ENCODE data around the gene ODF2.
"Not testable (repeated sequence)": the region's sequence is repeated elsewhere in the genome, so short reads cannot be mapped to it uniquely, and the experiment has no call there.

Gene ODF2

GRCh38 chr9:128434340-128434739, 21.5 kb upstream of the ODF2 start:
- H3K4me3 ChIP-seq: no peak overlapping the region
- no peaks in the 10 kb centered on the region for H3K36me3 ChIP-seq (ENCODE audit: insufficient read depth, low read length)
- no peaks in the 10 kb centered on the region for H3K9me3 ChIP-seq (ENCODE audit: low read depth, low read length)
- no peak for DNase-seq (ENCODE audit: low read depth, low spot score)
- TF ChIP-seq FOXP2 (optimal IDR thresholded peaks at IDR 0.05; ENCODE audit: control extremely low read depth, extremely low read length, insufficient read depth) (no peak), EZH2 (IDR thresholded peaks at IDR 0.05) (no peak), POLR2AphosphoS5 (IDR thresholded peaks at IDR 0.05; ENCODE audit: borderline replicate concordance, low read depth, low read length) (no peak)
- H3K9ac ChIP-seq (ENCODE audit: insufficient read length): no peak overlapping the region
- no peak overlapping the region for H3K27ac ChIP-seq

DNA sequence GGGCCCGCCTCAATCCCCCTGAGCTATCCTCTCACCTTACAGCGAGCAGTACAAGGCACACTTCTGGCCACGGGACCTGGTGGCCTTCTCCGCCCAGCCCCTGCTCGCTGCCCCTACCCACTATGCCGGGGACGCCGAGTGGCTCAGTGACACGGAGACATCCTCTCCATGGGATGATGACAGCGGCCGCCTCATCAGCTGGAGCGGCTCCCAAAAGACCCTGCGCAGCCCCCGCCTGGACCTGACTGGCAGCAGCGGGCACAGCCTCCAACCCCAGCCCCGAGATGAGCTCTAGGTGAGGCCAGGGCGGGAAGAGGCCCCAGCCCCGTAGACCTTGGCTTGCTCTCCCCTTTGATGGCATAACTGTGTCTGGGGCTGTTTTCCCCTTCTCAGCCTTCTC, 20.2 kb upstream of the ODF2 start:
- Histone ChIP-seq H3K4me3 (no peak overlapping the region), H3K27ac (no peak overlapping the region), H3K9ac (ENCODE audit: insufficient read length) (no peak overlapping the region), H3K9me3 (ENCODE audit: low read depth, low read length) (no peaks in the 10 kb centered on the region), H3K36me3 (ENCODE audit: insufficient read depth, low read length) (no peaks in the 10 kb centered on the region)
- TF ChIP-seq FOXP2 (optimal IDR thresholded peaks at IDR 0.05; ENCODE audit: control extremely low read depth, extremely low read length, insufficient read depth) (no peak), EZH2 (IDR thresholded peaks at IDR 0.05) (no peak), POLR2AphosphoS5 (IDR thresholded peaks at IDR 0.05; ENCODE audit: borderline replicate concordance, low read depth, low read length) (no peak)
- DNase-seq (ENCODE audit: low read depth, low spot score): no peak

- peak; percentile 26 for DNase-seq (ENCODE audit: low read depth, low spot score)
- Histone ChIP-seq H3K27ac (no peak overlapping the region), H3K9ac (ENCODE audit: insufficient read length) (no peak overlapping the region), H3K4me3 (no peak overlapping the region), H3K36me3 (ENCODE audit: insufficient read depth, low read length) (no peaks in the 10 kb centered on the region), H3K9me3 (ENCODE audit: low read depth, low read length) (no peaks in the 10 kb centered on the region)
- TF ChIP-seq FOXP2 (optimal IDR thresholded peaks at IDR 0.05; ENCODE audit: control extremely low read depth, extremely low read length, insufficient read depth) (no peak), POLR2AphosphoS5 (IDR thresholded peaks at IDR 0.05; ENCODE audit: borderline replicate concordance, low read depth, low read length) (no peak), EZH2 (IDR thresholded peaks at IDR 0.05) (no peak)
These were observed 17.3 kb upstream of the ODF2 start for GRCh38 chr9:128438343-128439109.

- Histone ChIP-seq H3K36me3 (ENCODE audit: insufficient read depth, low read length) (no peaks in the 10 kb centered on the region), H3K9ac (ENCODE audit: insufficient read length) (no peak overlapping the region), H3K9me3 (ENCODE audit: low read depth, low read length) (no peaks in the 10 kb centered on the region), H3K4me3 (no peak overlapping the region), H3K27ac (no peak overlapping the region)
- no peak for DNase-seq (ENCODE audit: low read depth, low spot score)
- no peak for TF ChIP-seq POLR2AphosphoS5 (IDR thresholded peaks at IDR 0.05; ENCODE audit: borderline replicate concordance, low read depth, low read length)
- no peak for TF ChIP-seq EZH2 (IDR thresholded peaks at IDR 0.05)
- no peak for TF ChIP-seq FOXP2 (optimal IDR thresholded peaks at IDR 0.05; ENCODE audit: control extremely low read depth, extremely low read length, insufficient read depth)
These were observed 16.5 kb upstream of the ODF2 start for GRCh38 chr9:128439273-128439672.

DNA sequence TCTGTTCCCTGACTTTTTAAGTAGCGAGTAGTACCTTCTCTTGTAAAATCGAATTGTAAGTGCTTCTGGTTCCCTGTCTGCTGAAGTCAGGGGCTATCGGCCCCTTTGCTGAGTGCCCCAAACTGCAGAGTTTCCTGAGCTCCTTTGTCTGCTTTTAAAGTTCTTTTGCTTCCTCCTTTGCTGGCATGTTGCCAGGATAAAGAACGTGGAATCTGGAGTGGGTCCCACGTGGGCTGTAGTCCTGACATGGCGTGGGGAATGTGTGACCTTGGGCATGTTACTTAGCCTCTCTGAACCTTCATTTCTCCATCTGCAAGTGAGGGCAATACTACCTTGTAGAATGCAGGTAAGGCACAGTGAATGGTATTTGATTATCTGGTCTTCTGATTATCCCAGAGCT, 13.7 kb upstream of the ODF2 start:
- H3K4me3 ChIP-seq: no peak overlapping the region
- no peaks in the 10 kb centered on the region for H3K36me3 ChIP-seq (ENCODE audit: insufficient read depth, low read length)
- H3K9ac ChIP-seq (ENCODE audit: insufficient read length): no peak overlapping the region
- no peaks in the 10 kb centered on the region for H3K9me3 ChIP-seq (ENCODE audit: low read depth, low read length)
- H3K27ac ChIP-seq: no peak overlapping the region
- DNase-seq (ENCODE audit: low read depth, low spot score): no peak
- no peak for TF ChIP-seq EZH2 (IDR thresholded peaks at IDR 0.05)

GRCh38 chr9:128446505-128446904, 9.3 kb upstream of the ODF2 start:
- not testable (repeated sequence) for H3K9me3 ChIP-seq (ENCODE audit: low read depth, low read length); H3K36me3 ChIP-seq (ENCODE audit: insufficient read depth, low read length); DNase-seq (ENCODE audit: low read depth, low spot score); H3K9ac ChIP-seq (ENCODE audit: insufficient read length); H3K27ac ChIP-seq; H3K4me3 ChIP-seq

DNA sequence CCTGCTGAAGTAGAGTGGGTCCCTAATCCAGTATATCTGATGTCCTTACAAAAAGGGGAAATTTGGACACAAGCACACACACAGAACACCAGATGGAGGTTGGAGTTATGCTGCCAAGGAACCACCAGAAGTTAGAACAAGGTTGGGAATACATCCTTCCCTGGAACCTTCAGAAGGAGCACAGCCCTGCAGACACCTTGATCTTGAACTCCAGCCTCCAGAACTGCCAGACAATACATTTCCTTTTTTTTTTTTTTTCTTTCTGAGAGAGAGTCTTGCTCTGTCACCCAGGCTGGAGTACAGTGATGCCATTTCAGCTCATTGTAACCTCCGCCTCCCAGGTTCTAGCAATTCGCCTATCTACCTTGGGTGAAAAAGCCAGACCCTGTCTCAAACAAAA, 7.1 kb upstream of the ODF2 start:
- Histone ChIP-seq H3K36me3 (ENCODE audit: insufficient read depth, low read length) (no peaks in the 10 kb centered on the region), H3K9ac (ENCODE audit: insufficient read length) (no peak overlapping the region), H3K27ac (no peak overlapping the region), H3K9me3 (ENCODE audit: low read depth, low read length) (no peaks in the 10 kb centered on the region), H3K4me3 (no peak overlapping the region)
- DNase-seq (ENCODE audit: low read depth, low spot score): no peak
- TF ChIP-seq FOXP2 (optimal IDR thresholded peaks at IDR 0.05; ENCODE audit: control extremely low read depth, extremely low read length, insufficient read depth) (no peak), POLR2AphosphoS5 (IDR thresholded peaks at IDR 0.05; ENCODE audit: borderline replicate concordance, low read depth, low read length) (no peak), EZH2 (IDR thresholded peaks at IDR 0.05) (no peak)

DNA sequence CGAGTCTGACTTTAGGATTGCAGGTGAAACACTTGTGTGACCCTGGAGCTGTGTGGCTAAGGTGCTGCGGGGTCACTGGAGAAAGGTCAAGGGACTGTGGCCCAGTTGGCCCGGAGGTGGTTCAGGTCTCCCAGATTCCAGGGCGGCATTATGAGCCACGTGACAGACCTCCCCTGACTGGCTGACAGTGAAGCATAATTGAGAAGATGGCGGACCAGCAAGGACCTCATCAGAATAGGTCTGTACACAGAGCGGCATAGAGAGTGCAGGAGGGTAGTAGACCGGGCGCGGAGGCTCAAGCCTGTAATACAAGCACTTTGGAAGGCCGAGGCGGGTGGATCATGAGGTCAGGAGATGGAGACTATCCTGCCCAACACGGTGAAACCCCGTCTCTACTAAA, 815 bp upstream of the ODF2 start:
- DNase-seq (ENCODE audit: low read depth, low spot score): no peak
- Histone ChIP-seq H3K9me3 (ENCODE audit: low read depth, low read length) (no peaks in the 10 kb centered on the region), H3K27ac (no peak overlapping the region), H3K4me3 (no peak overlapping the region), H3K36me3 (ENCODE audit: insufficient read depth, low read length) (peaks cover under 1% of the 10 kb centered on the region; the same call in 1 of the 2 replicates), H3K9ac (ENCODE audit: insufficient read length) (no peak overlapping the region)
- TF ChIP-seq POLR2AphosphoS5 (IDR thresholded peaks at IDR 0.05; ENCODE audit: borderline replicate concordance, low read depth, low read length): no peak
- TF ChIP-seq EZH2 (IDR thresholded peaks at IDR 0.05): no peak
- TF ChIP-seq FOXP2 (optimal IDR thresholded peaks at IDR 0.05; ENCODE audit: control extremely low read depth, extremely low read length, insufficient read depth): no peak

- H3K27ac ChIP-seq: peak overlapping the region; percentile 79; the same call in 1 of the 2 replicates
- H3K9ac ChIP-seq (ENCODE audit: insufficient read length): peak overlapping the region; percentile 72
- peak; percentile 36; the same call in 1 of the 2 replicates for TF ChIP-seq POLR2AphosphoS5 (IDR thresholded peaks at IDR 0.05; ENCODE audit: borderline replicate concordance, low read depth, low read length)
- no peak for TF ChIP-seq EZH2 (IDR thresholded peaks at IDR 0.05)
- no peaks in the 10 kb centered on the region for H3K9me3 ChIP-seq (ENCODE audit: low read depth, low read length)
- peak overlapping the region; percentile 87 for H3K4me3 ChIP-seq
- H3K36me3 ChIP-seq (ENCODE audit: insufficient read depth, low read length): peaks cover 14% of the 10 kb centered on the region; the same call in 1 of the 2 replicates
- DNase-seq (ENCODE audit: low read depth, low spot score): peak; percentile 6
These were observed 831 bp downstream of the ODF2 start for GRCh38 chr9:128456613-128457061.
